Activated CD4-positive, alpha-beta T cell treated with anti-CD3 and anti-CD28 coated beads for 24 hours (primary cell): ENCODE data around the gene MRPL54.

Experiments
- DNase-seq, 2 donors: peaks; one replicate each; pipeline ENCODE4 v3.0.0-alpha.2; 2020; ENCODE audit warnings: low read depth in 2 of 2

MRPL54 gene

GRCh38 chr19:3768748-3769099 is 6.2 kb downstream of the MRPL54 start:
- no peak for DNase-seq

GRCh38 chr19:3769494-3769893 is 7.0 kb downstream of the MRPL54 start:
- no peak for DNase-seq

- no peak for DNase-seq
These were observed 7.9 kb downstream of the MRPL54 start for GRCh38 chr19:3770136-3770999.

- DNase-seq, result no peak
These were observed 8.8 kb downstream of the MRPL54 start for GRCh38 chr19:3771000-3771905.

GRCh38 chr19:3771906-3772455 is 9.5 kb downstream of the MRPL54 start, which contains the start of gene RAX2:
RAX2 (minus strand) TSS chr19:3772228; CDS start chr19:3771742, 486 bp downstream.
- DNase-seq, result no peak

- DNase-seq, result no peak
These were observed 11.5 kb downstream of the MRPL54 start for GRCh38 chr19:3773814-3774515.

- no peak for DNase-seq
These were observed 12.3 kb downstream of the MRPL54 start for GRCh38 chr19:3774621-3775373.

- DNase-seq, result no peak
These were observed 12.9 kb downstream of the MRPL54 start for GRCh38 chr19:3775374-3775711.

GRCh38 chr19:3775831-3776230 is 13.3 kb downstream of the MRPL54 start:
- no peak for DNase-seq

- no peak for DNase-seq
These were observed 14.1 kb downstream of the MRPL54 start for GRCh38 chr19:3776479-3777040.

- DNase-seq, result no peak
These were observed 15.8 kb downstream of the MRPL54 start for GRCh38 chr19:3778104-3778867.

GRCh38 chr19:3778899-3779723 is 16.6 kb downstream of the MRPL54 start:
- no peak for DNase-seq

- no peak for DNase-seq
These were observed 18.4 kb downstream of the MRPL54 start for GRCh38 chr19:3780786-3781304.

GRCh38 chr19:3781603-3782002 is 19.1 kb downstream of the MRPL54 start:
- DNase-seq, result no peak

- DNase-seq, result no peak
These were observed 19.8 kb downstream of the MRPL54 start for GRCh38 chr19:3782330-3782729.

GRCh38 chr19:3782903-3783302 is 20.4 kb downstream of the MRPL54 start:
- no peak for DNase-seq

GRCh38 chr19:3783660-3784584 is 21.4 kb downstream of the MRPL54 start:
- DNase-seq, result peak in 1 of 2 donors; percentile 30
